Dermis microvascular lymphatic vessel endothelial cell (primary cell): ENCODE measurements around the gene HS3ST3B1. TPM values are rescaled to one million over a fixed set of nuclear protein-coding genes. Genes with fewer than 3 reads are reported as not detected.

ENCODE experiments used
- DNase-seq, 2 donors: peaks; one replicate each; pipeline versions ENCODE4 v3.0.0 to v3.0.0-alpha.2; 2010; ENCODE audit warnings: low read depth in 2 of 2
- total RNA-seq: library from RNA; depleted of rRNA; stranded (reverse); fragments of >200 nt; gene quantifications from 2 replicates; pipeline ENCODE4 v1.2.1, GENCODE V29; 2014

Gene HS3ST3B1
- total RNA-seq, 1 donor from 2014 or later = 0.64 TPM

DNA sequence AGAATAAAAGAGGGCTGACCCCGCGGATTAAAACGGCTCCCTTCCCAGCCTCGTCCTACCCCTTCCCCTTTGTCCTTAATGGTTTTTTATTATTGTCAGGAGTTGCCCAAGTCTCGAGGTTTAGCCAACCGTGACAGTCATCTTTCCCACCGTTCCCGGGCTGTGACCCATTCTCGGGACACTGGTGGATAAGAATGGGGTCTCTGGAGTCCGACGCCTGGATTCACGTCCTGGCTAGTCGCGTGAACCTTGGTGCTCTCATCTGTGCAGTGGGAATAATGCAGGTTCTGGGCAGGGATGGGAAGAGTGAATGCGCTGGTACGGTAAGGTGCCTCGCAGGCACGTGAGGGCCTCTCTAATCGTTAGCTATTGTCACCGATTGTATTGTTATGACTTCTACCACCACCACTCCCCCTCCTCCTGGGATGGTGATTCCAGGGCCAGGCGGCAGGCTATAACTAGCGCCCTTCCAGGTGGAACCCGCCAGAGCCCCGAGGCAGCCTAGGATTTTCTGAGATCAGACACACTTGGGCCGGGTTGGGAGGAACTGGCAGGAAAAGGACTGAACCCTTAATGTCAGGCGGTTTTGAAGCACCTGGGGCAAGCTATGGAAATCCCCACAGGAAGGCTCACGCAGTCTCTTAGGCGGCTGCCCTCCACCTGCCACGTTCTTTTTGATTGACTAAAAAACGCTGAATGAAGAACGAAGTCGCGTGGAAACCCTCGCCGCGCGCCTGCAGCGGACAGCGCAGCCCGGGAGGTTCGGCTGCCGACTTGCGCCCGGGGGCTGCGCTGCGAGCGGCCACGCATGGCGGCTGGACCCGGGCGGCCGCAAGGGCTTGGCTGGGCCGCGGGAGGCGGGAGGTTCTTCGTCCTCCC lies 2.7 kb downstream of the HS3ST3B1 start:
- no peak for DNase-seq

DNA sequence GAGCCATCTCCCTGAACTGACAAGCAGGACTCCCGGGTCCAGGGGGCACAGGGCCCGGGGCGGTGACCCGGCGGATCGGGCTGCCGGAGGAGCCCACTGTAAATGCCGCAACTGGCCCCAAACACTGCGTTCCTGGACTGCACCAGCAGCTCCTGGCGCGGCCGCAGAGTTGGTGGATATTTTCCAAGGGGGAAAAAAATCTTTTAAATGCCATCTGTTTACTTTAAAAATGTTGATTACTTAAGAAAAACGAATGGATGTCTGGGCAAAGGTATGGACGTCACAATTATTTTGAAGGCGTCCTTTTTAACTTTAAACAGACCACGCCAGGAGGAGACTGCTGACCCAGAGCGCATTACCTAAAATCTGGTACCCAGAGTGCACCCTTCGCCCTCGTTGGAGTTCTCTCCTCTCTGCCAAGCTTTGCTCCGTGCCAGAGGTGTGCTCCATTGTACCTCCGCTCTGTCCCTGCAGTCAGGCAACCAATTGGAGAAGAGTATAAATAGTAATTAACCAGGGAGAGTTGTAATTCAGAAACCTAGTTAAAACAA lies 3.4 kb downstream of the HS3ST3B1 start:
- no peak for DNase-seq

DNA sequence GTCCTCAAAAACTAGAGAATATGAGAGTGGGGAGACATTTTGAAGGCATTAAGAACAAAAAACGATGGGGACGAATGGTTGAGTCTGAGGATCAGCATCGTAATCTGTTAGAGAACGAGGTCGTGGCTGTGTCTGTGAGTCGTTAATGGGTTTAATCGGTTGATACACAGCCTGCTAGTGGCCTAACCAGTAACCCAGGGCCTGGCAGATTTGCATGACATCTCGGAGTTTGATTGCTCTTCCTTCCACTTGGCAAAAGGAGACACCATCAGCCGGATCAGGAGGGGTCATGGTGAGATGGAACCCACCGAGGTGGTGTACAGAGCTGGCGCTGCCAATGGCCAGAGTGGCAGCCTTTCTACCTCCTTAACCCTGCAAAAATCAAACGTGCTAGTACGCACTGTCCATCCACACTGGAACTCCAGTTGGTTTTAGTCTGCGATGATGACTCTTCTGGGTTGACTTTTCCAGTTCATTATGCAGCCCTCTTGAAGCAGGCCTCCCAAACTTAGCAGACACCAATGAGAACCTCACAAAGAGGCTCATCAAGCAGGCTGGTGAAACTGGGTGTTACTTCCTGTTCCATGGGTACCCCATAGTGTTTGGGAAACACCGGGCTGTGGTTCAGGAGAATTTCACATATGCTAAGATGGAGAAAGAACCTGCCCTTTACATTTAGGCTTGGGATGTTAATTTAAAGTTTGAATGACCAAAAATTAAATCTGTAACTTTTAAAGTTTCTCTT lies 4.1 kb downstream of the HS3ST3B1 start:
- no peak for DNase-seq

DNA sequence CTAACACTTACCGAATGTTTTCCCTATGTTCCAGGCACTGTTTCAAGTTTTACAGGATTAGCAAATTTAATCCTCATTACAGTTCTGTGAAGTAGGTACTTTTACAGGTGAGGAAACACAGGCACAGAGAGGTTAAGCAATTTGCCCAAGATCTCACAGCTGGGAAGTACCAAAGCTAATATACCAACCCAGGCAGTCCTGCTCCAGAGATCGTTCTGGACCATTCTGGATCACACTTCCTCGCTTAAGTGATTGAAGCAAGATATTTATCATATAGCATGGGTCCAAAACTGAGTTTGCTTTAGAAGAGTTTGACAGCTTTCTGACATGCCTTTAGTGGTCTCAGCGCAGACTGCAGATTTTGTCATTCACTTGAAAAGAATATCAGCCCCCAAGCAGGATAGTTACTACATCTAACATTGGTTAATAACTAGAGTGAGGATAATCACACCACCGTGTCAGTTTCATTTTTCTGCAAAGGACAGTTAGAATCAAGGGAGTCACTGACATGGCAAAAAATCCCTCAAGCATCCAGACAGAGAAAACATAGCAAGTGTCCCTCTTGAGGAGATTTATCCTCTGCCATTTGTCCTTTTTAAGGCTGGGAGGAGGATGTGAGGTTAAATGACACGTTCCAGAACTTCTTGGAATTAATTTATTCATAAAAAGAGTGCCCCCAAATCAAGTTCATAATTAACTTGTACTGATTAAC lies 5.1 kb downstream of the HS3ST3B1 start:
- DNase-seq = no peak

DNA sequence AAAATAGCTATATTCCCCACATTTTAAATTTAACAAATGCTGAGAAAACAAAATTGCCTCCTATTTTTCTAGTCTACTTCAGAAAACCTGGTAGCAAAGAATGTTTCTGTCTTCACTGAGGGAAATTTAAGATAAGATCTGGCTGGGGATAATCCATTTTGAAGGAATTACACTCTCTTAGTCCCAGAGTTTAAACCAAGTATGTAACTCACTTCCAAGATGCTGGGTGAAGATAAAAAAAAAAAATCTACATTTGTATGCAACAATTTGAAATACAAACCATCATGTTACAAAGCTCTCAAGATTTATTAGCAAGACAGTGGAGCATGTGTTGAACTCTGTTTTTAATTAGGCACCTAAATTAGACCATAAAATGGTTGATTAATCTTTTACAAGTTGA lies 5.7 kb downstream of the HS3ST3B1 start:
- no peak for DNase-seq

DNA sequence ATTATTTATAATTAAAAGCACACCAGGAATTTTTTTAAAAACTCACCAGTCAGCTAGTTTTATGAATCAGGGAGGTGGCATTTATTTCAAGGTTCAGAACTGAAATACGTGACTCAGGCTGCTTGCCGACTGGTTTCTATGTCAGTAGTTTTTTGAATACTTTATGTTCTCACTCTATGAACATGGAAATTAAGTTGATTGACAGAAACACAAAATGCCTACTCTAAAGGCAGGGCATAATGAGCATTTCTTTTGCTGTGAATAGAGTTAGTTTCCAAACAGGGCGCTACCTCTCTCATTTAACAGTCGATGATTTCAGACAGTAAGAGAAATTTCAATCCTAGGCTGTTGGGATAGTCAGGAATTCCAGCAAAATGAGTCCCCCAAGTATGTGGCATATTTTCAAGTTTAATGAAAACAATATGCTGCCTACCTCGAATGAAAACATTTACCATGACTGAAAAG lies 6.7 kb downstream of the HS3ST3B1 start:
- DNase-seq = no peak

DNA sequence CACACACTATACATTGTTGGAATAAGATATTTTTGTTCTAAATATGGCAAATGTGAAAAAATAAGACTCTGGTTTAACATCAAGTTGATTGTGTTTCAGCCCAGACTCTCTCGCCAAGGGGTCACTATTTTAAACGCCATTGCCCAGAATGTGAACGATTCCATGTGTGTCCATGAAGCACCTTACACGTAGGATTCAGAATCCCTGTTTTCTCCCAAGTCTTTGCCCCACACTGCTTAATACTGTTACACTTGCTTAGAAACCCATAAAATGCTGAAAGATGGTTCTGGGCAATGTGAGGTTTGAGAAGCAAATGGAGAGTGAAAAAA lies 7.7 kb downstream of the HS3ST3B1 start:
- no peak for DNase-seq

DNA sequence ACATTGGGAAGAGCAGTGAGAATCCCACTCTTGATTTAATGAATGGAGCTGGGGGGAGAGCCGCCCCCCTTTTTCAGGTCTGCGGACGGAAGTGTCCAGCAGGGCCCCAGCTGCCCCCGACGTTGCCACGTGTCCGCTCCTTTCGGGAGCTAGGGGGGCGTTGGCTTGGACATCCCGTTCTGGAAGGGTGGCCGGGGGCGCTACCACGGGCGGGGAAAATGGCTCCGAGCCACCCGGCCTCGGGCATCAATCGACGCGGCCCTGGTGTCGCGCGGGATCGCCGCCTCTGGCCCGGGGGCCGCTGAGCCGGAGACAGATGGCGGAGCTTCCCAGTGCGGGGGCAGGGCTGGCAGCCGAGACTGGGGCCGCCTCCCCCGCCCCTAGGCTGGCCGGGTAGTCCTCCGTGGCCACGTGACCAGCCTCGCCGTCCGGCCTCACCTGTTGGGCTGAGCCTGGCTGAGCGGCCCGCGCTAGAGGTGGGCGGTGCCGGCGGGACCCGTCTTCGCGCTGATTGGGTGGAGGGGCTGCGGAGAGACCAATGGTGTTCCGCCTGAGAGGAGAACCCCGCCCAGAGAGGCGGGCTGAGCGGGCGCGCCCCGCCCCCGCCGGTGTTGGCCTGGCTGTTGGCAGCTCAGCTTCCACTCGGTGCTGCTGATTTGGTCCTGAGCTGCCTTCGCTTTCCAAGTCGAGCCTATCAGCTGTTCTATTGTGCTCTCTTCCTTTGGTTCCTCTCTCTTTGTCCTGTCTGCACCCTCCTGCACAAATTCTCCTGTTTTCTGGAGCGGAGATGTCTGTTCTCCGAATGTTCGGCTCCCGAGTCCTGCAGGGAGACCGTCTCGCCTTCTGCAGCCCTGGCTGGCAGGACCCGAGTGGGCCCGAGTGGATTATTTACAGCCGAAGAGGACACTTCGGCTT lies 8.3 kb downstream of the HS3ST3B1 start:
- peak; percentile 39 to 67 for DNase-seq

DNA sequence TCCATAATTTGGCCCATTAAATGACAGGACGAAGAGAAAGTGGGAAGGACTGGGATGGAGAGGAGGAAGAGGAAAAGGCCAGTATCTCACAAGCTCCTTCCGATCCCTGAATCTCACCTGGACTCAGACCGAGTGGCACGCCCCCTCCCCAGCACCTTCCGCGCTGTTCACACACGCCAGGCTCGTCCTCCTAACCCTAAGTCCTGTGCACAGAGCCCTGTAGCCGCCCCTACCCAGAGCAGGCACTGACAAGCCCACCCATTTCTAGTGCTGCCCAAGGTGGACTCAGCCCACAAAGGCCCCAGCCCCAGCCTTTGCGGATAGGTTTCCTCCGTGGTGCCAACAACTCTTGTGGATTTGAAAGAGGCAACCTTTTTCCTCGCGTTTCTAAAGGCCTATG lies 9.2 kb downstream of the HS3ST3B1 start:
- DNase-seq = no peak

DNA sequence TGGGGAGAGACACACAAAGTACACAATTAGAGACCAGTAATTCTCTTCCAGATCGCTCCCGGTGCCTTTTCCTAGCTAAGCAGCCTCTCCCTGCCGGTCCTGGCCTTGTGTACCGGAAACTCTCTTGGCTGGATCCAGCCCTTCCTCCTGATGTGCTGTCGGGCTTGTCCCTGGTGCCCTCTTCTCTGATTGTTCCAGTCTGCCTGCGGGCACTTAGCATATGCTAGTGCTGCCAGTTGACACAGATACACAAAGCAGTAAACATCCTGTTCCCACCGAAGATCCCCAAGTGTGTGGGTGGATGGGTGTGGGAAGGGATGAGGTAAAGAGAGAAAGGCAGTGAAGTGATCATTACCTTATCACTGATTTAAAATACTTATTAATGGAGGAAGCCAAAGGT lies 9.7 kb downstream of the HS3ST3B1 start:
- no peak for DNase-seq

DNA sequence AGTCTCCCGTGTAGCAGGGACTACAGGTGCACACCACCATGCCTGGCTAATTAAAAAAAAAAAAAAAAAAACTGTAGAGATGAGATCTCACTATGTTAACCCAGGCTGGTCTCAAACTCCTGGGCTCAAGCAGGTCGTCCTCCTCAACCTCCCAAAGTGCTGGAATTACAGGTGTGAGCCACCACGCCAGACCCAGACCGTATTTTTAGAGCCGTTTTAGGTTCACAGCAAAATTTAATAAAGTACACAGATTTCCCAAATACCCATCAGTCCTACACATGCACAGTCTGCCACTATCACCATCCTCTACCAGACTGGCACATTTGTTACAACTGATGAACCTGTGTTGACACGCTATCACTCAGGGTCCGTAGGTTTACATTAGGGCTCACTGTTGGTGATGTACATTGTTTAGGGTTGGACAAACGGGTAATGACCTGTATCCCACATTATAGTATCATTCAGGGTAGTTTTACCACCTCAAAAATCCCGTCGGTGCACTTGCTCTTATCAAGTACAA lies 10.4 kb downstream of the HS3ST3B1 start:
- DNase-seq = no peak

DNA sequence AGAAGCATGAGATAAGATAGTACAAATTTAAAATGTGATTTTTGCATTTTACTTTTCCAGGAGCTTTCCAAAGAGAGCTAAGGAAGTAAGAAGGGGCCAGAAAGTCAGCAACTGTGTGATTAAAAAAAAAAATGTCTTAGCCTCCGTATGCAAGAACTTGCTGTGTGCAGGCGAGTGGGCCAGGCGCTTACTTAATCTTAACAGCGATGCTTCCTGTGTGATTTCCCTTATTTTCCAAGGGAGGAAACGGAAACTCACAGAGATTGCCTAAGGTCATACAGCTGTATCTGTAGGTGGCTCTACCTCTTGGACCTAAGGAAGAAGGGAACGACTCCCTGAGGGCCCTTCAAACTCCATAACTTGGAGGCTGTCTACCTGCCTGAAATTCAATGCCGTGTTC lies 11.1 kb downstream of the HS3ST3B1 start:
- DNase-seq = no peak

DNA sequence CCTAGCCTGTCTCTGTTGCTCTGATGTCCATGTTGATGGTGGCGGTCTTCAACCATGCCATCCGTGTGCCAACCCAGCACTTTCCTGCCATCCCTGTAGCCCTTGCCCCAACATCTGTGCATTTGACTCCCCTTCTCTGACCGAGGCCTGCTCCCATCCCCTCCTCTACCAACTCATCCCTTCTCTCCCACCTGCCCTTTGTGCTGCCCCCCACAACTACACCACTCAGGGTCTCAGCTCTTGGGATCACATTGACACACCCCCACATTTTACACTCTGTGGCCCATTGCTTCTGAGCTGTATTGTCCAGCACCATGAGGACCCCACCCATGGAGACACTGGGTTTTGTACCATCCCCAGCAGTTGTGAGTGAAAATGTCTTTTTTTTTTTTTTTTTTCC lies 11.6 kb downstream of the HS3ST3B1 start:
- DNase-seq = no peak

DNA sequence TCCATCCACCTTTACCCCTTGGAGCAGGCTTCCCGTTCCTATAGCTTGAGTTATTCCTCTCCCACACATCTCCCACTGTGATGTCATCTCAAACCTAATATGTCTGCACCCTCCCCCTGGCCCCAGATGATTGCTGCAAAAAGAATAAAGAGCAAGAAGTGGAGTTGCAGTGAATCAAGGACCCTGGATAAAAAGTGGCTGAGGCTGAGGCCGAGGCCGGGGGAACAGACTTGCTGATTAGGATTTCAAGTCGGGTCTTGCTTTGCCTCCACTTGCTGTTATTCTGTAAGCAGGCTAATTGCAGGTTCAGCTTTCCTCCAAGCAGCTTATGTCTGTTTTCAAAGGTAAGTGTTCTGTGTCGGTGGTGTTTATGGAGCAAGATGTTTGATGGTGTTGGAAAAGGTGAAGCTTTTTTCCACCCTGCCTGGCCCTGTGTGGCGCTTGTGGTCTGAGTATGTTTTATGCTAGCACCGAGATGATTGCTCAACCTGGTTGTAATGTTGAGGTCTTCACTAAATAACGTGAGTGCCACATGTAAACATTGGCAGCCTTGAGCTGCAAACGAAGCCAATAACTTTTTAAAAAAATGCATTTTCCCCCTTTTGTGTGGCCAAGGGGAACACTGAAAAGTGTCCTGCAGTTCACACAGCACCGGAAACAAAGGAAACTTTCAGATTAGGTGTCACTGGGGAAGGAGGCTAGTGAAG lies 15.4 kb downstream of the HS3ST3B1 start:
- no peak for DNase-seq

DNA sequence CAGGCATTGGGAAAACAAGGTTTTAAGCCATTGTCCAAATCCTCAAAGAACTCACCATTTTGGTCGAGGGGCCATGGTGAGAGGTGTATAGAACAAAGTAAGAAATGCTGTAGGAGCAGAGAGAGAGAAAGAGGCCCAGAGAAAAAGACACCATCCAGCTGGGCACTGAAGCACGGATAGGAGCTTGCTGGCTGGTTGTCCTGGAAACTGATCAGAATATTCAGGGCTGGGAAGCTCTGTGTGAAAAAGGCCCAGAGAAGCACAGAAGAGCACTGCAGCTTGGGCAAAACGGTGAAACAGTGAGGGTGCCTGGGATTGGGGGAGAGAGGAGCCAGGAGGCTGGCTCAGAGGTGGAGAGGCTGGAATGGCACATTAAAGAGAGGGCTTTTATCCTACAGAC lies 16.5 kb downstream of the HS3ST3B1 start:
- no peak for DNase-seq

DNA sequence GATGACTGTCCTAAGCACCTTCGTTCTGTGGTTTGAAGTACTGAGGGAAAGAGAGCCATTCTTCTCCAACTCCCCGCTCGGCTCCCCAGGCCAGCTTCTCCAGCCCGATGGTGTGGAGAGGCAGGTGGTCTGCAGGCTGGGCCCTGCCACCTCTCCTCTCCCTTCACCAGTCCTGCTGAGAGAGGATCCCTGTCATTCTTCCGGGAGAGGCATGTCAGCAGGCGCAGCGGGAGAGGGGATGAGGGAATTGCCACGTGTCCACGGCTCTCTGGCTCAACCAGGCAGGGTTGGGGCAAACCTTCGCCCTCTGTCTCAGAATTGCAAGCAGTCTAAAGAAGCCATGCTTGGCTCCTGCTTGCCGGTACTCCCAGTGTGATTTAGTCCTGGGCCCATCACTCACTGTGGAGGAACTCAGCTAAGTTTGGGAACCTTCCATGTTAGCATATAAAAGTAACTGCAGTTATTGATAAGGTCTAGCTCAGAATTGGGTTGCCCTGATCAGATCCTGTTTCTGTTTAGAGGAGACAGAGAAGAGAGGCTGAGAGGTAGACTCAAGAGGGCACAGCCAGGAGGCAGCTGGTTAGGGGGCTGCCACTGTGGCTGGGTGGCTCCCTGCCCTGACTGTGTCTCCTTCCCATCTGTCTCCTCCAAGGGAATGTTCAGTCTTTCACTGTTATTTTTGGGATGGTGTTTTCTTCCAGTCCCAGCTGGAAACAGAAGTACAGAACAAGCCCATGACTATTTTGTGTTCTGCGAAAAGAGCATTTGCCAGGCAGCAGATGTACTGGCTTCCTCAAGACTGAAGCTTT lies 17.4 kb downstream of the HS3ST3B1 start:
- no peak for DNase-seq

DNA sequence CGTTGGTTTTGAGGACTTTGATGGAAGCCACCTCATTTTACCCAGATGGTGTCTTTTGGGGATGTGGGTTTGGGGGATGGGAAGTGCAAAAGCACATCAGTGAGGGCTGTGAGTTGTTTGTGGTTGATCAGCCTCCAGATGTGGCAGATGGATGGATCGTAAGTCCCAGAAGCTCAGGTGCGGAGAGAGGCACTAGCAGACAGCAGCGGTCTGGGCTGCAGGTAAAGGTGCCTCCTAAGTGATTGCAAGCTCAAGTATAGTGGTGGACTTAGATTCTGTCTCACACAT lies 18.0 kb downstream of the HS3ST3B1 start:
- DNase-seq = no peak

DNA sequence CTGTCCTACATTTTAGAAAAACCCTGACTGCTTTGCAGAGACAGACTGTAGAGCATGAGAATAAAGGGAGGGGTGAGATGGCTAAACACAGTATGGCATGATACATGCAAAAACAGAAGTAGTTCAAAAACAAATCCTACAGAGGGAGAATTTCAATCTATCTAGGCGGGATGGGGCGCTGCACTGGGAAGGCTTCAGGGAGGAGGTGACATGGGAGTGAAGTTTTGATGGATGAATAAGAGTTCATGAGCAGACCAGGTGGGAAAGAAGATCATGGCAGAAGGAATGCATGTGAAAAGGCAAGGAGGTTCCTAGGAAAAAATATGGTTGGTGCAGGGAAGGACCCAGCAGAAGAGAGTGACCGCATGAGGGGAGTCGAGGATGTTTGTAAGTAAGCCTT lies 19.2 kb downstream of the HS3ST3B1 start:
- no peak for DNase-seq

DNA sequence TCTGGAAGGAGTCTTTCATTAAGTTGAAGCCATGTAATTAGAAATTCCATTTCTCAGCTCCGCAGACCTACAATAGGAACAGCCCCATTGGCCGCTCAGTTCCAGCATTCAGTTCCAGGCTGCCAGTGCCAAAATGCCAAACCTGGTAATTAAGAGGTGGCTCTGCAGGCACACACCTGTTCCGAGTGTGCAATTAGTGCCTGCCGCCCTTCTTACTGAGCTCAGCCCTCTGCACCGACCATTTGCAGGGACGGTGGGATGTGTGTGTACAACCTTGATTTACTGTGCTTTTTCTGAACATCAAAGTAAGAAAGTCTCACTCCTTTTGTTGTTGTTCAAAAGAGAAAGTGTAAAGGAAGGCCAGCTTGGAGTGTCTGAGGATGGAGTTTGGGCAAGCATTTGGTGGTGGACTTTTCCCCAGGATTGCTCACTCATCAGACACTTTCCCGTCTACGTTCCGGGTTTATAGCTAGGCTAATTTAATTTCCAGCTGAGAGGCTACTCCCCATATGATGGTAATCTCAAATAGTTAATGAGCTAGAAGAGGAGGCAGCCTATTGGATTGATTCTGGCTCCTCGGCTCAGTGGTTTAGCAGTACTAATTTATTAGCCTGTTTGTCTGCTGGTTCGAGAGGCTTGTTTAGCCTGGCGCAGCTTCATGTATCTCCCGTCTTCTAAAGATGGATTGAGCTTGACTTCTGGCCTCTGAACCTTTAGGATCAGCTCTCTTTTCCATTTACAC lies 20.0 kb downstream of the HS3ST3B1 start:
- no peak for DNase-seq
